HG02623 (cell line): ENCODE data around the gene KCNE3.

Experiments
- ATAC-seq: cut with Tn5 transposase; IDR thresholded peaks from one replicate; pipeline ENCODE4 v1.9.1; 2021; ENCODE audit warnings: moderate library complexity; ENCODE audit not compliant: unreplicated experiment

KCNE3 gene

GRCh38 chr11:74466916-74467885, at the start of gene KCNE3:
Gene KCNE3 (minus strand): TSS chr11:74467549. CDS start chr11:74457563, 9,986 bp downstream.
- ATAC-seq, result no peak

GRCh38 chr11:74507582-74507981, 40.2 kb upstream of the KCNE3 start:
- ATAC-seq, result no peak

GRCh38 chr11:74506823-74507222, 39.5 kb upstream of the KCNE3 start:
- ATAC-seq, result no peak

DNA sequence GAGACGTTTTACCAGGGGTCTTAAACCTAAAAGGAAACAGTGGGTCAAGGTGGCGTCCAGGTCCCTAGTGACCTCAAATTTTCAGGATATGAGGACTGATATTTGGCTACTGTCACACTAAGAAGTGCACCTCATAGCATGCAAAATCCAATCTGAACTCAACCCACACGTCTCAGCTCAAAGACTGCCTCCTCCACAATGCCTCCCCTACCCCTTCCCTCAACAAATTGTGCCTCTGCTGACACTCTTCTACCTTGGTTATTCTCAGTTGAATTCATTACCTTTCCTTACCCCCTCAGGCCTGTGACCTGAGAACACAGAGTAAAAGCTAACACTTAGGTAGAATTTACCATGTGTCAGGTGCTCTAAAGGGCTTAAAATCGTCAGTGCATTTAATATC, 38.6 kb upstream of the KCNE3 start:
- no peak for ATAC-seq

GRCh38 chr11:74504100-74504691, 36.8 kb upstream of the KCNE3 start:
- ATAC-seq, result no peak

DNA sequence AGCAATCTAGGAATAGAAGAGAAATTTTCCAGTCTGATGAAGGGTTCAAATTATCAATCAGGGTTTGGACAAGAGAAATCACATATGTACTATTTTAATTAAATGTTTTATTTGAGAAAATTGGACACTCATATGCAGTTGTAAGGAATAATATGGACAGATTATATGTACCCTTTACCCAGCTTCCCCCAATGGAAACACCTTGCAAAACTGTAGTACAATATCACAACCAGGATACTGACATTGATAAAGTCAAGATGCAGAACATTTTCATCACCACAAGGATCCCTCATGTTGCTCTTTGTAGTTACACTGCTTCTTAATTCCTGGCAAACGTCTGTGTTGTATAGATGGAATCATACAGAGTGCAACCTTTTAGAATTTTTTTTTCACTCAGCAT, 27.6 kb upstream of the KCNE3 start:
- no peak for ATAC-seq

GRCh38 chr11:74493791-74494630, 26.7 kb upstream of the KCNE3 start:
- no peak for ATAC-seq

- peak; percentile 92 for ATAC-seq
Observed at GRCh38 chr11:74492974-74493790, 25.8 kb upstream of the KCNE3 start, which contains the start of gene LIPT2. Gene LIPT2 (minus strand): TSS chr11:74493724. CDS start chr11:74493703, 21 bp downstream.

- no peak for ATAC-seq
Observed at GRCh38 chr11:74492084-74492483, 24.7 kb upstream of the KCNE3 start.

- ATAC-seq, result no peak
Observed at GRCh38 chr11:74490941-74491340, 23.6 kb upstream of the KCNE3 start.

- ATAC-seq, result no peak
Observed at GRCh38 chr11:74487875-74488274, 20.5 kb upstream of the KCNE3 start.

- ATAC-seq, result no peak
Observed at GRCh38 chr11:74485868-74486267, 18.5 kb upstream of the KCNE3 start.

- ATAC-seq, result no peak
Observed at GRCh38 chr11:74480688-74481417, 13.5 kb upstream of the KCNE3 start.

- ATAC-seq, result no peak
Observed at GRCh38 chr11:74479732-74480123, 12.4 kb upstream of the KCNE3 start.

- no peak for ATAC-seq
Observed at GRCh38 chr11:74478877-74479731, 11.8 kb upstream of the KCNE3 start.

DNA sequence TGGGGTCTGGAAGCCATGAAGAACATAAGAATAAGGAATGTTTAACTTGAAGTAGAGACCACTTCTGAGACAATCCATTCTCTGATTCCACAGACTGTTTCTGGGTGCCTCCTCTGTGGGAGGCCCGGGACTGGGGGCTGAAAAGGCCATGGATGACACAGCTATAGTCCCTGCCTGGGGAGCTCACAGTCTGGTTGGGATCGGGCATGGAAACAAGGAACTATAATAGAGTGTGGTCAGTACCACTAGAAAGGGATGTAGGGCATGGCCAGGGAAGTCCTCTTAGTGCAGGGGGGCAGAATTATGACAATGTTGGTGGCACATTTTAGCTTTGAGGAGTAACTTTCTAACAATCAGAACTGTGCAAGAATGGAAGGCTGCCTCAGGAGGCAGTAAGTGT, 9.2 kb upstream of the KCNE3 start:
- ATAC-seq, result no peak

DNA sequence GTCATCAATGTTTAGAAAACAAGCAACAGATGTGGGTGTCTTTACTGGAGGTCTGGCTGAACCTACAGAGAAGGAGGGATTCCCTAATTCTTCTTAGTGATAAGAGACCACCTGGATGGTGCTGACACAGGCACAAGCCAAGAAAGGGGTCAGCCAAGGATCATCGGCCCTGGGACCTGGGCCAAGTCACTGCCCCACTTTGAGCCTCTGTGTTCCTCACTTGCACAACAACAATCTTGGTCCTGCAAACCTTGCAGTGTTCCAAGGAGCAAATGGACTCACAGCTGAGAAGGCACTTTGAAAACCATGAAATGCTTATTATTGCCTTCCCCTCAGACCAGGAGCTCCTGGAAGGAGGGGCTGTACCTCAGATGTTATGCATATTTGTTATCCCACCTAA, 7.0 kb upstream of the KCNE3 start:
- ATAC-seq, result no peak

GRCh38 chr11:74473382-74474173, 6.2 kb upstream of the KCNE3 start:
- no peak for ATAC-seq
